HG03460 (cell line): ENCODE results near the gene ARSH.
"Not testable (repeated sequence)": the region's sequence is repeated elsewhere in the genome, so short reads cannot be mapped to it uniquely, and the experiment has no call there.

ENCODE experiments used
- ATAC-seq: cut with Tn5 transposase; IDR thresholded peaks from one replicate; pipeline ENCODE4 v1.9.1; 2021; ENCODE audit not compliant: unreplicated experiment

Gene ARSH

DNA sequence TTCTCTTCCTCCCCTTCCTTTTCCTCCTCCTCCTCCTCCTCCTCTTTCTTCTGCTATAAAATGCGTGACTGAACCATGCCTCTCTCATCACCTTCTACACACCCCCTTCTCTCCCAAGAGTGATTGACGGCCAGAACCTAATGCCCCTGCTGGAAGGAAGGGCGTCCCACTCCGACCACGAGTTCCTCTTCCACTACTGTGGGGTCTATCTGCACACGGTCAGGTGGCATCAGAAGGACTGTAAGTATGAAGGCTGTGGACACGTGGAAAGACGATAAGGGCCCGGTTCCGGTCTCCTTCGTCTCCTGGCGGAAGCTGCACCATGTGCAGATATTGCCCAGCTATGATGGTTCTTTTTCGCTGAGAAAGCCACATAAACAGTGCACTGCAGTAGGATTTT is 22.8 kb downstream of the ARSH start:
- no peak for ATAC-seq

- ATAC-seq, result no peak
These were observed 30.9 kb downstream of the ARSH start for GRCh38 chrX:3037218-3037617.

GRCh38 chrX:3044196-3044595 is 37.9 kb downstream of the ARSH start:
- no peak for ATAC-seq

GRCh38 chrX:3044671-3045070 is 38.3 kb downstream of the ARSH start:
- ATAC-seq, result no peak

GRCh38 chrX:3046253-3047240 is 40.2 kb downstream of the ARSH start:
- ATAC-seq, result no peak

DNA sequence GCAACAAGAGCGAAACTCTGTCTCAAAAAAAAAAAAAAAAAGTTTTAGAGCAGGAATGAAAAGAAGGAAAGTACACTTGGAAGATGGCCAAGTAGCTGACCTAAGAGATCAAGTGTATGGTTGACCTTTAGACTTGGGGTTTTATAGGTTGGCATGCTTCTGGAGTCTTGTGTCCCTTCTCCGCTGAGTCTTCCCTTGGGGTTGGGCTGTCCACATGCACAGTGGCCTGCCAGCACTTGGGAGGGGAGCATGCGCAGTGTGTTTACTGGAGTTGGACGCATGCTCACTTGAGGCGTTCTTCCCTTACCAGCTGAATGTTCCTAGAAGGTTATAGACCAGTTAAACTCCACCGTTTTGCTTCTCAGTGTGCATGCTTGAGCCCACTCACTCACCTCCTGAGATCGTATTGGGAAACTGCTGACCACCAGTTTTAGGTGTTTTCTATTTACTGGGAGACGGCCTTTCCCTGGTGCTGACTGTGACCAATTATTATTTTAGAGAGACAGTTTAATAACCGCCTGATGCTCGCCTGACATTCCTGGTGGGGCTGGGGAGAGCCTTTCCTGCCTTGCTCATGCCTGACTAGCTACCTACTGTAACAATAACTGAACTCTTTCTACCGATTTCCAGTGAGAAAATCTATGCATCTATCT is 44.3 kb downstream of the ARSH start:
- not testable (repeated sequence) for ATAC-seq

- no peak for ATAC-seq
These were observed 46.5 kb downstream of the ARSH start for GRCh38 chrX:3052860-3053259.

- no peak for ATAC-seq
These were observed 60.2 kb downstream of the ARSH start for GRCh38 chrX:3066555-3066954.

DNA sequence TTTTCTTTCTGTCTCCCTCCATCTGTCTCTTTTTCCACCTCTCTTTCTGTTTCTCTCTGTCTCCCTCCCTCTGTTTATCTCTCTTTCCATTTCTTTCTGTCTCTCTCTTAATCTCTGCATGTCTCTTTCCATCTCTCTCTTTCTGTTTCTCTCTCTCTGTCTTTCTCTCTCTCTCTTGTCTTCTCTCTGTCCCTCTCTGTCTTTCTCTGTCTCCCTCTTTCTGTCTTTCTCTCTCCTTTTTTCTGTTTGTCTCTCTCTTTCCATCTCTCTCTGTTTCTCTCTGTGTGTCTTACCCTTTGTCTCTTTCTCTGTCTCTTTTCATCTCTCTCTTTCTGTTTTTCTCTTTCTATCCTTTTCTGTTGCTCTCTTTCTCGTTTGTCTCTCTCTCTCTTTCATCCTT is 69.6 kb downstream of the ARSH start:
- no peak for ATAC-seq

DNA sequence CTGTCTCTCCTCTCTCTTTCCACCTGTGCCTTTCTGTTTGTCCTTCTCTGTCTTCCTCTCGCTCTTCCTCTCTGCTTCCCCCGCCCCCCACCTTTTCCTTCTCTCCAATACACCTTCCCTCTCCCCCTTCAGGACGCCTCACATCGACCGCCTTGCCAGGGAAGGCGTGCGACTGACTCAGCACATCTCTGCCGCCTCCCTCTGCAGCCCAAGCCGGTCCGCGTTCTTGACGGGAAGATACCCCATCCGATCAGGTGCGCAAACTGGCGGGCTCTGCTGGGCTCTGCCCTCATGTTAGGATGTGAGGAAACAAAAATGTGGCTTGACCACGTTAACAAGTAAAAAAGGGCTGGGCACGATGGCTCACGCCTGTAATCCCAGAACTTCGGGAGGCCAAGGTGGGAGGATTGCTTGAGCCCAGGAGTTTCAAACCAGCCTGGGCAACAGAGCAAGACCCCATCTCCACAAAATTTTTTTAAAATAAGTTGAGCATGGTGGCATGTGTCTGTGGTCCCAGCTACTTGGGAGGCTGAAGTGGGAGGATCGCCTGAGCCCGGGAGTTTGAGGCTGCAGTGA is 70.2 kb downstream of the ARSH start:
- ATAC-seq, result no peak
